HG03025 (cell line): ENCODE results near the gene ELOVL6.
A peak's percentile ranks its signal among the peaks of the same experiment; 100 is the strongest.
"Not testable (repeated sequence)": the region's sequence is repeated elsewhere in the genome, so short reads cannot be mapped to it uniquely, and the experiment has no call there.

Experiments used
- ATAC-seq: cut with Tn5 transposase; IDR thresholded peaks from one replicate; pipeline ENCODE4 v1.9.1; 2021; ENCODE audit warnings: mild to moderate bottlenecking, moderate library complexity; ENCODE audit not compliant: unreplicated experiment, low FRiP score

Gene ELOVL6

GRCh38 chr4:110197529-110198042, 829 bp downstream of the ELOVL6 start:
- no peak for ATAC-seq

DNA sequence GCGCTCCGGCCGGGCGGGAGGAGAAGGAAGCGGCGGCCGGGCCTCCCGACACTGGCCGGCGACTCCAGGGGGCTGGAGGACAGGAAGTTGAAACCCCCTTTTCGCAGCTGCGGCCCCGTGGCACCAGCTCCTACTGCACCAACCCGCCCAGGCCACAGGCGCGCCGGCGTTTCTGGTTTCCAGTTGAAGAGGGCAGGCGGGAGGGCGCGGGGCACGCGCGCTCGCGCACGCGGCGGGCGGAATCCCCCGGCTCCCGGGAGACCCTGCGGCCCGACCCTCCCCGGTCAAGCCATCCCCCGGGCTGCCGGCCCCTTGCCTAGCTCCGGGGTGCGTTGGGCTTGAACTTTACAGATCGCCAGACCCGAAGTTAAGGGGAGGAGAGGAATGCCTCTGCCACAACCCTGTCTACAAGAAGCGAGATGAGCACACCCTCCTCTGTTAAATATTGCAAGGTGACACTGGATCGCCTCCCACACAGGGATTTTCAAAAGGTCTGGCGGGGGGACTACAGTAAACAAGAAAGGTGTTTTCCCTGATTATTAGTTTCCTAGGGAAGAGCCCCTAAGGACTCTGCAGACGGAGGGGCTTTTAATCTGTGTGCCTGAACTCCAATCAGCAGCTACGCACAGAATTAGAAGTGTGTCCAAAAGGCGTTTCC, 1.4 kb downstream of the ELOVL6 start:
- ATAC-seq: peak; percentile 19

GRCh38 chr4:110196206-110196870, 2.1 kb downstream of the ELOVL6 start:
- ATAC-seq: peak; percentile 30

GRCh38 chr4:110195561-110196205, 2.7 kb downstream of the ELOVL6 start:
- ATAC-seq: peak; percentile 3

DNA sequence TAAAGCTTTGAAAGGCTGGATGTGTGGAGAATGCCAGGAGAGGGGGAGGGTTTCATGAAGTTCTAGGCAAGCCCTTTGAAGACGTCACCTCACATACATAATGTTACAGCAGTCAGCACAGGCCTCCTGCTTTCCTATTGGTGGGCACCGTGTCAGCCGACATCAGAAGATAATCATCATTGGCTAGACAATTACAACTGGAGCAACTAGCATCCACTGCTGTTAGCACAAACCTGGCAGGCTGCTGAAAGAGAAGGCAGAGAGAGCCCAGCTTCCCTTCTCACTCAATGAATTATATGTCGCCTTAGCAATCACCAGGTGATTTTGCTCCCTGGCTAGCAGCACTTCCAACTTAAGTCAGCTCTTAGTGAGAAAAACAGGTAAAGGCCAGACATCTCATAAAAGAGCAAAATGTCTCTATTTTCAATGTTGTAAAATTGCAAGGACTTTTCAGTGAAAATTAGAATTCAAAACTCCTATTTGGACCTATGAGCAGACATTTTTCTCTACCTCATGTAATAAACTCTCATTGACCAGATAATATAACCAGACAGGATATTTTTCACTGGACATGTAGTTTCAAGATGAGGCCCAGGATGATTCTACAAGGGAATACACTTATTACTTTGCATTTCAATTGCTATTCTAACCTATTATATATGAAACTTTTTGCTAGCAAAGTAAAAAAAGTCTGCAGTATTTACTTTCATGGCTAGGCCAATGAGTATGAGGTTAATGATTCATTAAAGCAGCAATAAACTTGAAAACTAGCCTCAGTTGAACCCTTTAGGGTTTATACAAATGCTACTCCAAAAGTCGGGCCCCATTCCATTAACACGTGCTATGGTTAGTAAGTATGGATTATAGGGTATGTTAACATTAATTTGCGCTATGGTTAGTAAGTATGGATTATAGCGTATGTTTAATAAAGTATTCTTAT, 4.3 kb downstream of the ELOVL6 start:
- peak; percentile 83 for ATAC-seq

- not testable (repeated sequence) for ATAC-seq
Observed at GRCh38 chr4:110193287-110193686, 5.1 kb downstream of the ELOVL6 start.

DNA sequence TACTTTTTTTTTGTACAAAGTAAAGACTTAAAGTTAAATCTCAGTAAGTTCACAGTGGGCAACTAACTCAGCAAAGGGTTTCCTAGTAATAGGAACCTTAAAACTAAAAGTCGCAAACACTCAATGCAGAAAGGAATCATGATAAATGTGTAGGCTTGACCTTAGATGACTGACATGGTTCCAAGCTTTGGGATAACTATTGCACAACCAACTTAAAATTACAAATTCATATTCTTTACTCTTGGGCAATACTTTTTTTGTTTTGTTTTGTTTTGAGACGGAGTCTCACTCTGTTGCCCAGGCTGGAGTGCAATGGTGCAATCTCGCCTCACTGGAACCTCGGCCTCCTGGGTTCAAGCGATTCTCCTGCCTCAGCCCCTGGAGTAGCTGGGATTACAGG, 8.2 kb downstream of the ELOVL6 start:
- no peak for ATAC-seq

DNA sequence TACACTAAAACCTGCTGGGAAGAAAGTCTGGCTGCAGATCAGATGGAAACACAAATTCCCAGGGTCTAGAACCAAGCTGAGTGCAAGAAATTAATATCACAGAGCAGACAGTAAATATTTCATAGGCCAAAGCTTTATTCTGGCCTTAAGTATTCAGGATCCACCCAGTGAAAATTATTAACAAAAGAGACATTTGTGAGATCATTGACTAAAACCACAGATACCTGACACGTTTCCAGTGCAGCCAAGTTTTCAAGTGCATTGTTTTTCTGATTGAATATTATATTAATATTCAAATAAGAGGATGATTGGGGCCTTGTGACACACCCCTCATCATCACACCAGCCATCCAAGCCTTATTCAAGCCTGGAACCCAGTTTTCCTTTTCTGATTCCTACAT, 10.3 kb downstream of the ELOVL6 start:
- no peak for ATAC-seq

- ATAC-seq: no peak
Observed at GRCh38 chr4:110184791-110185155, 13.6 kb downstream of the ELOVL6 start.

DNA sequence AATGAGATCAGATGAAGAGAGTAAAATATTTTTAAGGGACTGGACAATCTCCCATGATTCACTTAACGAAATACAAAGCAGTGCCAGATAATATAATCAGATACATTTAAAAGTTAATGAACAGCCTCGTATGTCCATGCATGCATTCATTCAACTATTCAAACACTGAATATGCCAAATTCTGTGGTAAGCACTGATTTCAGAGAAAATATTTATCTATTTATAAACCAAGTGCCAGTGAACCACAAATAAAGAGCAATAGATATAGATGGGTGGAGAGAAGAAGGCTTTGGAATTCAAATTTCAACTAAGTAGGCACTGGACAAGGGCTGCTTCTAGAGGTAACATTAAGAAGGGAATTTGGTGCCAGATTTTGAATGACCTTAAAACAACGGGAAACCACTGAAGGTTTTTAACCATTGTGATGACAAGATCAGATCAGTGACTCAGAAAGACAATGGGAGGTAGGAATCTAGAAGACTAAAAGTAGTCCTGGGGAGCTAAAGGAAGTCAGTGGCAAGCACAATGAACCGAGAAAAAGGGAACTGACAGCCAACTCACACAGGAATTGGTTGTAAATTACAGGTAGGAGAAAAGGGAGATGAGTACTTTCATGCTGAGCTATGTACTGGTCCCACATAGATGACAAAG, 14.2 kb downstream of the ELOVL6 start:
- ATAC-seq: no peak

- no peak for ATAC-seq
Observed at GRCh38 chr4:110183643-110184042, 14.8 kb downstream of the ELOVL6 start.

DNA sequence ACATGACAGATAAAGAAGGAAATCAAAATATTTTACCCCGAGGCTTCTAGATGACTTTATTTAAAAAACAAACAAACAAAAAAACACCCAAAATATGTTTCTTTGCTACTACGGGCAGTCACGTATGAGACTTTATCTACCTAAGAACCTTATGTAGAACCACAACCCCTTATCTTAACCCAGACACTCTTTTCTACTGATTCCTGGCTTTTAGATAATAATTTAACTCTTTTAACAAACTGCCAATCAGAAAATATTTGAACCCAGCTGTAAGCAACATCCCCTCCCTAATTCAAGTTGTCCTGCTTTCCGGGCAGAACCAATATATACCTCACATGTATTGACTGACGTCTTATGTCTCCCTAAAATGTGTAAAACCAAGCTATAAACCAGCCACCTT, 15.4 kb downstream of the ELOVL6 start:
- ATAC-seq: no peak

- no peak for ATAC-seq
Observed at GRCh38 chr4:110181890-110182289, 16.5 kb downstream of the ELOVL6 start.

GRCh38 chr4:110175634-110176033, 22.8 kb downstream of the ELOVL6 start:
- ATAC-seq: no peak

- ATAC-seq: no peak
Observed at GRCh38 chr4:110172972-110173371, 25.4 kb downstream of the ELOVL6 start.

GRCh38 chr4:110171971-110172370, 26.4 kb downstream of the ELOVL6 start:
- ATAC-seq: no peak

- no peak for ATAC-seq
Observed at GRCh38 chr4:110170861-110171260, 27.6 kb downstream of the ELOVL6 start.

DNA sequence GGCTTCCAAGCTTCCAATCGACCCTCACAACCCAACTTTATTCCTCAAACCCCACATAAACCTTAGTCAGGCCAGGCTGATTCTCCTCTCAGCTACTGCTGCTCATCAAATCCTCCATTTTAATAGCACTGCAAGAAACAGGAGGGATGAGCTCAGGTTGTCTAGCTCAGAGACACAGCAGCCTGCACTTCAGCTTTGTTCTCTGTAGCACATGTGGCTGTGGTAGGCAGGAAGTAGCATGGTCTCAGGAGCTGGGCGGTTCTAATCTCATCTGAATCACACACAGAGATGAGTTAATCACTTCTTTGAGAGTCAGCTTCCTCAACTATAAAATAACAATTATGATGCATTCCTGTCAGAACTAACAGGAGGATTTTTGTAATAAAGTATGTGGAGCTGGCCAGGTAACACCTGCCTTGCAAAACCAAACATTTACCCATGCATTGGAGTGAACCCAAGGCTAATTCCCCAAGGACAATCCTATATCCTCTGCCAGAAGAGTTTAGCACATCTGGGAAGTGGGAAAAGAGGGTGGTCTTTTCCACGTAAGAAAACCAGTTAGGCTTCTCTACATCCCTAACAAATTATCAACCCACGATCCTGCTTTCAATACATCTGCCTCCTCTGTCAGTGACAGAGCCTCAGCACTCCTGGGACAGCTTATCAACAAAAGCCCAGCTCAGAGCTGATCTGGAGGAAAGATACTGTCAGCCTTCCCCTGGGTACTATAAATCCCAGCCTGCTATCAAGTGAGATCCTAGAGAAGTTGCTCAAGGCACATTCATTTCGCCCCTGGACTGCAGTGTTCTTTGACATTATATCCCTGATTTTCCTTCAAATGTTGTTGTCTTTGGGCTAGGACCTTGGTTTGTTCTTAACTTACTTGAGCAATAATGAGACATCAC, 32.8 kb downstream of the ELOVL6 start:
- ATAC-seq: no peak

- no peak for ATAC-seq
Observed at GRCh38 chr4:110164856-110165255, 33.6 kb downstream of the ELOVL6 start.
